Pancreas (tissue), 10 donors: ENCODE results near the gene SNX18. TPM values are rescaled to one million over a fixed set of nuclear protein-coding genes. Genes with fewer than 3 reads are reported as not detected.
"Not testable (repeated sequence)": the region's sequence is repeated elsewhere in the genome, so short reads cannot be mapped to it uniquely, and the experiment has no call there.

Source experiments
- ATAC-seq, 4 donors: fragments of 200-7000 bp; cut with Tn5 transposase; one replicate each; pipeline versions ENCODE4 v1.8.0 to v1.9.1; 2020; ENCODE audit warnings: mild to moderate bottlenecking in 4 of 4, moderate library complexity in 4 of 4
- DNase-seq, 6 donors: peaks; one replicate each; pipeline ENCODE4 v3.0.0-alpha.2; 2020
- FAIRE-seq: peaks from 2 replicates; lab custom pipeline; 2012; peaks lifted over from hg19 to GRCh38; lab: Jason Lieb, UNC
- H3K27ac ChIP-seq, 4 donors: fragments of 200-600 bp; sonication (generic); 1 replicate in 3 of 4; 2 replicates in 1 of 4; pipeline versions ENCODE4 v1.5.0 to v1.8.0; 2020
- H3K27me3 ChIP-seq, 4 donors: fragments of 200-600 bp; one replicate each; pipeline ENCODE4 v1.8.0; 2021
- H3K36me3 ChIP-seq, 3 donors: fragments of 200-600 bp; sonication (generic) in 1 of 3; one replicate each; pipeline versions ENCODE4 v1.5.0 to v1.8.0; 2020 to 2021
- H3K4me1 ChIP-seq, 3 donors: fragments of 200-600 bp; one replicate each; pipeline ENCODE4 v1.8.0; 2021
- H3K4me3 ChIP-seq, 4 donors: fragments of 200-600 bp; sonication (generic) in 2 of 4; one replicate each; pipeline versions ENCODE4 v1.5.0 to v1.8.0; 2020 to 2021
- H3K9me3 ChIP-seq, 4 donors: fragments of 200-600 bp; one replicate each; pipeline ENCODE4 v1.8.0; 2021
- WGBS, 2 donors: extraction: QIAGEN DNeasy Blood & Tissue Kit; methylation state at CpG; one replicate each; pipeline ENCODE4 v1.1.7; 2013; 5-methylcytosine and 5-hydroxymethylcytosine counted together
- intact Hi-C, 3 donors: fragments of 100-400 bp; cut with DNase I; formaldehyde crosslinking; loops; one replicate each; pipeline versions ENCODE4 v1.11.1 to v1.14.2; 2022
- polyA plus RNA-seq, 2 donors: library from polyadenylated mRNA; stranded (reverse); fragments of 200-250 nt; gene quantifications; one replicate each; pipeline ENCODE4 v1.2.3, GENCODE V29; 2013
- total RNA-seq, 6 donors: library from RNA; stranded (reverse); fragmentation: NEBNext Ultra II Directional in 4 of 6; extraction: Animal tissue kit (Norgen Biotek cat#: 25700) in 4 of 6; gene quantifications; one replicate each; pipeline versions ENCODE4 v1.2.1 to v1.2.4, GENCODE V29; 2021 to 2023
- TF ChIP-seq, protein P1 (sequence below), 4 donors: fragments of 200-600 bp; sonication (generic) in 3 of 4; IDR thresholded peaks; one replicate each; pipeline versions ENCODE4 v1.5.0 to v1.8.0; 2021; ENCODE audit warnings: antibody characterized with exemption in 4 of 4
- donor health status: healthy with polysubstance abuse.
- donor health status: DM: no; HTN: no; CAD: no; lungs with moderate emphysema.
- donor health status: DM: no; HTN: no; CAD: no.
- donor health status: control.
- donor health status: control.
- donor health status: Bipolar disorder and iron deficiency.
- donor health status: DM: yes; HTN: yes; CAD: no.
- donor health status: DM: no; HTN: no; CAD: no.
- donor health status: DM: no; HTN: no; CAD: no.
- donor health status: DM: yes; HTN: yes; CAD: no.

Gene SNX18
- total and polyA plus RNA-seq, 8 donors, result 2.9 to 20.0 (median 12.1) TPM

GRCh38 chr5:54489648-54489979, 27.9 kb upstream of the SNX18 start:
- ATAC-seq, DNase-seq, FAIRE-seq, H3K27me3 ChIP-seq, intact Hi-C loops, H3K9me3 ChIP-seq, H3K36me3 ChIP-seq, H3K27ac ChIP-seq, H3K4me3 ChIP-seq, H3K4me1 ChIP-seq: not testable (repeated sequence)
- TF ChIP-seq, protein P1, sequence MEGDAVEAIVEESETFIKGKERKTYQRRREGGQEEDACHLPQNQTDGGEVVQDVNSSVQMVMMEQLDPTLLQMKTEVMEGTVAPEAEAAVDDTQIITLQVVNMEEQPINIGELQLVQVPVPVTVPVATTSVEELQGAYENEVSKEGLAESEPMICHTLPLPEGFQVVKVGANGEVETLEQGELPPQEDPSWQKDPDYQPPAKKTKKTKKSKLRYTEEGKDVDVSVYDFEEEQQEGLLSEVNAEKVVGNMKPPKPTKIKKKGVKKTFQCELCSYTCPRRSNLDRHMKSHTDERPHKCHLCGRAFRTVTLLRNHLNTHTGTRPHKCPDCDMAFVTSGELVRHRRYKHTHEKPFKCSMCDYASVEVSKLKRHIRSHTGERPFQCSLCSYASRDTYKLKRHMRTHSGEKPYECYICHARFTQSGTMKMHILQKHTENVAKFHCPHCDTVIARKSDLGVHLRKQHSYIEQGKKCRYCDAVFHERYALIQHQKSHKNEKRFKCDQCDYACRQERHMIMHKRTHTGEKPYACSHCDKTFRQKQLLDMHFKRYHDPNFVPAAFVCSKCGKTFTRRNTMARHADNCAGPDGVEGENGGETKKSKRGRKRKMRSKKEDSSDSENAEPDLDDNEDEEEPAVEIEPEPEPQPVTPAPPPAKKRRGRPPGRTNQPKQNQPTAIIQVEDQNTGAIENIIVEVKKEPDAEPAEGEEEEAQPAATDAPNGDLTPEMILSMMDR (IDR thresholded peaks at IDR 0.05), result peak in 1 of 4 donors; percentile 7
- 25 to 46% methylated on average over 2 of the region's 2 CpGs for WGBS, 2 donors

DNA sequence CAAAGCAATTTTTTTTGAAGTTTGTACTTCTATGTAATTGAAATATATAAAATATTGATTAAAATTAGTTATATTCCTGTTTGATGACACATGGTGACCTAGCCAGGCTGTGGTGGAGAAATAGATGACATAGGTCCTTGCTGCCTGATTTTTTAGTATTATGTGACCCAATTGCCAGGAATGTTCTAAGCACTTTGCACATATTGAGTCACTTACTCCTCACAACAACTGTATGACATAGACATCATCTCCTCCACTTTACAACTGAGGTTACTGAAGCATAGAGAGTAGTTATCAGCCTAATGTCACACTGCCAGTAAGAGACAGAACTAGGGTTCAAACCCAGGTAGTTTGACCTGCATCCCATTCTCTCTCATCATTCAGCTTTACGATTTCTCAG, 26.2 kb upstream of the SNX18 start:
- Histone ChIP-seq H3K9me3 (no peaks in the 10 kb centered on the region), H3K4me3 (no peak overlapping the region), H3K27ac (no peak overlapping the region), H3K36me3 (no peaks in the 10 kb centered on the region), H3K27me3 (no peaks in the 10 kb centered on the region), H3K4me1 (no peaks in the 10 kb centered on the region)
- 59 to 81% methylated on average over 1 of the region's 1 CpG for WGBS, 2 donors
- ATAC-seq (no peak), DNase-seq (no peak), FAIRE-seq (no peak)
- intact Hi-C loops, result no loop called here
- TF ChIP-seq, protein P1 (IDR thresholded peaks at IDR 0.05), result no peak

DNA sequence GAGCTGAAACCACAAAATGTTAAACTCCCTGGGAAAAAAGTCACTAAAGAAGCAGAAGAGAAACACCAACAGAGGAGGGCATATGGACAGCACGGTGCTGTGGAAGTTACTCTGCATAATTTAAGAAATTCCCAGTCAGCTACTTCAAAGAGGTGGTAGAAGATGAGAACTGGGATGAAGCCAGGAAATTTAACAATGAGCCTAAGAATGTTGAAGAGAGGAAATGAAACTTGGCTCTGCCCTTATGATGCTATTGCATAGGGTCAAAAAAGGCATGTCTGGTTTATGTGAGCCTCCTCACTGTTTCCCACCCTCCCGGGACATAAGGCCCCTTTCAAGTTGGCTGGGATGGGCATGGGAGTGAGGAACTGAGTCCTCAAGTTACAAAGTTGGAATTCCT, 25.4 kb upstream of the SNX18 start:
- ATAC-seq (no peak), DNase-seq (no peak), FAIRE-seq (no peak)
- TF ChIP-seq, protein P1 (IDR thresholded peaks at IDR 0.05), result no peak
- Histone ChIP-seq H3K4me3 (no peak overlapping the region), H3K27ac (no peak overlapping the region), H3K4me1 (no peaks in the 10 kb centered on the region), H3K9me3 (no peaks in the 10 kb centered on the region), H3K27me3 (no peaks in the 10 kb centered on the region), H3K36me3 (no peaks in the 10 kb centered on the region)
- 62 to 72% methylated on average over 2 of the region's 2 CpGs for WGBS, 2 donors
- intact Hi-C loops, result no loop called here

- no peaks in the 10 kb centered on the region for H3K36me3 ChIP-seq
- H3K9me3 ChIP-seq, result no peaks in the 10 kb centered on the region
- ATAC-seq (no peak), FAIRE-seq (no peak), DNase-seq (no peak)
- TF ChIP-seq, protein P1 (IDR thresholded peaks at IDR 0.05), result no peak
- intact Hi-C loops, result no loop called here
- H3K4me3 ChIP-seq, result no peak overlapping the region
- H3K27me3 ChIP-seq, result no peaks in the 10 kb centered on the region
- H3K27ac ChIP-seq, result no peak overlapping the region
- H3K4me1 ChIP-seq, result no peaks in the 10 kb centered on the region
Measured at GRCh38 chr5:54495027-54495426, 22.5 kb upstream of the SNX18 start.

DNA sequence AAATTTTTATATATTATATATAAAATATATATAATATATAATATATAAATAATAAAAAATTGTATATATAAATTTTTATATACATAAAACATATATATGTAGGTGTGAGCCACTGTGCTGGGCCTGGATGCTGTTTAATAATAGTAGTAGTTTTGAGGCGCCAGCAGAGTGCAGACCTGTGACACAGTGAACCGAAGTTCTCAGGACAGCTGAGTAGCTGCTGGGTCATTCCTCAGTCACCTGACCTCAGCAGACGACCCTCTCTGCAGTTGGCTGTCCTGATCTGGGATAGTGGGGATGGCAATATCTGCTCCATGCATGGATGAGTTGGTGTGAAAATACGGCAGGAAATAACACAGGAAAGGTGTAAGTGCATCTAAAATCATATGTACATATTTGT, 3.3 kb upstream of the SNX18 start:
- intact Hi-C loops, result loop anchor here in 1 of 3 donors (10.0 kb wide), 1 partner anchor 241 kb away; no protein-coding TSS in a partner anchor
- no peak for ATAC-seq

More for the DNA sequence above, 3.3 kb upstream of the SNX18 start:
- Histone ChIP-seq H3K36me3 (no peaks in the 10 kb centered on the region), H3K27me3 (no peaks in the 10 kb centered on the region), H3K9me3 (no peaks in the 10 kb centered on the region), H3K4me3 (no peak overlapping the region), H3K4me1 (peaks cover 0 to 6% (median 0%) of the 10 kb centered on the region in 3 donors), H3K27ac (no peak overlapping the region)
- FAIRE-seq, result no peak
- TF ChIP-seq, protein P1 (IDR thresholded peaks at IDR 0.05), result no peak
- 26 to 34% methylated on average over 4 of the region's 4 CpGs for WGBS, 2 donors
- DNase-seq, result no peak
